Dendritic cell treated with granulocyte-macrophage colony-stimulating factor and Interleukin-4, amounts not matched to agents 40 ng/mL and 50 ng/mL, for 4 days (primary cell): ENCODE measurements around the gene NCMAP.

ENCODE experiments used
- H3K27ac Mint-ChIP-seq: one replicate; pipeline ENCODE4 v1.8.0; 2022; ENCODE audit warnings: mild to moderate bottlenecking, mixed read lengths
- H3K27me3 Mint-ChIP-seq: one replicate; pipeline ENCODE4 v1.8.0; 2022; ENCODE audit warnings: mild to moderate bottlenecking, mixed read lengths
- H3K36me3 Mint-ChIP-seq: one replicate; pipeline ENCODE4 v1.8.0; 2022; ENCODE audit warnings: low read depth, mixed read lengths
- H3K4me1 Mint-ChIP-seq: one replicate; pipeline ENCODE4 v1.8.0; 2022; ENCODE audit warnings: low read depth, mixed read lengths
- H3K4me3 Mint-ChIP-seq: one replicate; pipeline ENCODE4 v1.8.0; 2022; ENCODE audit warnings: mild to moderate bottlenecking, moderate library complexity, mixed read lengths
- H3K9me3 Mint-ChIP-seq: one replicate; pipeline ENCODE4 v1.8.0; 2022; ENCODE audit warnings: mixed read lengths
- intact Hi-C: fragments of 100-400 bp; cut with micrococcal nuclease; formaldehyde crosslinking; loops from one replicate; pipeline ENCODE4 v1.15.0; 2022

NCMAP gene

DNA sequence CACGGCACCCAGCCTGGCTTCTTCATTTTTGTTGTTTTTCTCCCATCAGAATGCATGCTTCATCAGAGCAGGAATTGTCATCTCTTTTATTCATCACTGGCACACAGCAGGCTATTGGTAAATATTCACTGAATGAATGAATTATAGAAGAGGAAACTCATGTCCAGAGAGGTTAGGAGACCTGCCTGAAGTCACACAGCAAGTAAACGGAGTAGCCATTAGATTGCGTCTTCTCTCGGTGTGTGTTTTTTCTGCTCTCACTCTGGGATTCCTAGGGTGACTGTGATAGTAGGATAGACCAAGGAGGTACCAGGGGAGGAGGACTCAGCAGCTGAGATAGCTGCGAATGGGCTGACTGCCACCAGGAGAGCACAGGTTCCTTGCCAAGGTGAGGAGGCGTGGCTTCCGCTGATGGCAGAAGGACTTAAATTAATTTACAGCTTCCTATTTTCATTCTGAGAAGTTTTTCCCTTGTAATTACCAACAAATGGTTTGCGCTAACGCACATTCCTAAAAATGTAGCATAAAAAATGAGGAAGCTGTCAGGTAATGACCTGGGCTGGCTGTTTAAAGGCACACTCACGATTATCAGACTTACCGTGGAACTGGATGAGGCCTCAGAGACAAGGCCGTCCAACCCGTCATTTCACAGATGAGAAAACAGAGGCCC lies 4.5 kb upstream of the NCMAP start:
- Mint-ChIP-seq H3K9me3 (no peaks in the 10 kb centered on the region), H3K4me3 (no peak overlapping the region), H3K27me3 (peaks cover 64% of the 10 kb centered on the region), H3K27ac (no peak overlapping the region), H3K36me3 (no peaks in the 10 kb centered on the region), H3K4me1 (peaks cover 17% of the 10 kb centered on the region)
- intact Hi-C loops = no loop called here

DNA sequence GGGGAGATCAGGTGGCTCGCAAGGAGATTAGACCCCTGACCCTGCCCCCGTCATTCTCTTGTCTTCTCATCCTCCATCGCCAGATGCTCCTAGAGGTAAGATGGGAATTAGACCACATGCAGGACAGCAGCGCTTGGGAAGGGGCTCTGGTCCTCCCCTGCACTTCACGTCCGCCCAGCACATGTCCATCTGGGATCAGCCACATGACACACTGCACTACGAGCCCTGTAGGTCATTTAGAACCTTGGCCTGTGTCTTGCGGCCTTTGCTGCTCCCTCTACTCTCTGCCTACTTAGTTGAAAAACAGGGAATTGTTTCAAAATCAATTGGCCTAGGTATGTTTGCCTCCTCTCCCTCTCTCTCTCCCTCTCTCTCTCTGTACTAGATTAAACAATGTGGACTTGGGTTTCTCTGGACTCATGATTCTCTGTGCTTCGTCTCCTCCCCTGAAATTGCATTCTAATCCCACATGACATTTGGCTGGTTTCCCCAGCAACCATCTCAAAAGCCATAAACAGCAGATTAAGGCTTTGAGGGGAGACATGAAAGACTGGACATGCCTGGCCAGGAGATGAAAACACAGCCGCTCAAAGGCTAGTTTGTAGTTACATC lies 3.8 kb upstream of the NCMAP start:
- H3K36me3 Mint-ChIP-seq = no peaks in the 10 kb centered on the region
- peaks cover 70% of the 10 kb centered on the region for H3K27me3 Mint-ChIP-seq
- H3K4me1 Mint-ChIP-seq = peaks cover 17% of the 10 kb centered on the region
- no peaks in the 10 kb centered on the region for H3K9me3 Mint-ChIP-seq
- no peak overlapping the region for H3K27ac Mint-ChIP-seq
- H3K4me3 Mint-ChIP-seq = no peak overlapping the region
- intact Hi-C loops = no loop called here

DNA sequence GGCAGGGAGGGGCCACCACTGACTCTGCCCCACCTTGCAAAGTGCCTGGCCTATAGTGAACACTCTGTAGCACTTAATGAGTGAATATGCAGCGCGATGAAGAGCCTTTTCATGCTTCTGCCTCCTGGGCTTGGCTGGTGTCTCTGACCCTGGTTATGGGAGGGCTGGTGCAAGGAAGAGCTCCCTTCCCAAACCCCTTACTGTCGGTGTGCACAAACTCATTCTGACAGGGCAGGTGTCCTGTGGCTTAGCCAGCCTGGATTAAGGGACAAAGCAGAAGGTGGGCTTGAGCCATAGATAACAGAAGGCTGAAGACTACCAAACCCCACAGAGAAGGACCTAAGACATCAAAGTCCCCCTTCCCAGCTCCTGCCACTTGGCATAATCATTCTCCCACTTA lies 2.0 kb upstream of the NCMAP start:
- peaks cover 11% of the 10 kb centered on the region for H3K4me1 Mint-ChIP-seq
- intact Hi-C loops = no loop called here
- H3K9me3 Mint-ChIP-seq = no peaks in the 10 kb centered on the region
- no peak overlapping the region for H3K27ac Mint-ChIP-seq
- peaks cover 79% of the 10 kb centered on the region for H3K27me3 Mint-ChIP-seq
- no peak overlapping the region for H3K4me3 Mint-ChIP-seq
- no peaks in the 10 kb centered on the region for H3K36me3 Mint-ChIP-seq

DNA sequence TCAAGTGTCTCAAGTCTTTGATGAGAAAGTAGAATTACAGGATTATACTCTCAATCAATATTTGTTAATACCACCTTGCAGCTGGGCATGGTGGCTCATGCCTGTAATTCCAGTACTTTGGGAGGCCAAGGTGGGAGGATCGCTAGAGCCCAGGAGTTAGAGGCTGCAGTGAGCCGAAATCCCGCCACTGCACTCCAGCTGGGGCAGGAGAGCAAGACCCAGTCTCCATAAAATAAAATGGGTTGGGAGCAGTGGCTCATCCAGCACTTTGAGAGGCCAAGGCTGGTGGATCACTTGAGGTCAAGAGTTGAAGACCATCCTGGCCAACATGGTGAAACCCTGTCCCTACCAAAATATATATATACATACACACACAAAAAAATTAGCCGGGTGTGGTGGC lies 1.2 kb upstream of the NCMAP start:
- no peak overlapping the region for H3K4me3 Mint-ChIP-seq
- no peaks in the 10 kb centered on the region for H3K9me3 Mint-ChIP-seq
- H3K27me3 Mint-ChIP-seq = peaks cover 74% of the 10 kb centered on the region
- H3K36me3 Mint-ChIP-seq = no peaks in the 10 kb centered on the region
- intact Hi-C loops = no loop called here
- H3K4me1 Mint-ChIP-seq = peaks cover 18% of the 10 kb centered on the region
- no peak overlapping the region for H3K27ac Mint-ChIP-seq

DNA sequence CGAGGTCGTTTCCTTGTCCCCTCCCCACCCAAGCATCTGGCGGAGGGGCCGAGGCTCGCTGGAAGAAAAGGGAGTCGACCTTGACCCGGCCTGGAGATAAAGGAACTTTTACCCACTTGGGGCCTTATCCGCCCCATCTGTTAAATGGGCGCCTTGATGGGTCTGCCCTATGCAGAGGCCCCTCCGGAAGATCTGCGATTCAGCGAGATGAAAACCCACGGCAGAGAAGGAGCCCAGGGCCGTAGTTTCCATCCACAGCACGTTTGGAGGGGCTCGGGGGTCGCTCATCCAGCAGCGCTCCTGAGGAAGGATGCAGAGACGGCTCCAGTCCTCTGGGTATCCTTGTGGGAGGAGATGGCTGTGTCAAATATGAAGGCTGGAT lies 518 bp downstream of the NCMAP start:
- Mint-ChIP-seq H3K4me3 (no peak overlapping the region), H3K27me3 (peaks cover 61% of the 10 kb centered on the region), H3K27ac (no peak overlapping the region), H3K4me1 (peaks cover 18% of the 10 kb centered on the region), H3K36me3 (no peaks in the 10 kb centered on the region), H3K9me3 (no peaks in the 10 kb centered on the region)
- intact Hi-C loops = no loop called here

DNA sequence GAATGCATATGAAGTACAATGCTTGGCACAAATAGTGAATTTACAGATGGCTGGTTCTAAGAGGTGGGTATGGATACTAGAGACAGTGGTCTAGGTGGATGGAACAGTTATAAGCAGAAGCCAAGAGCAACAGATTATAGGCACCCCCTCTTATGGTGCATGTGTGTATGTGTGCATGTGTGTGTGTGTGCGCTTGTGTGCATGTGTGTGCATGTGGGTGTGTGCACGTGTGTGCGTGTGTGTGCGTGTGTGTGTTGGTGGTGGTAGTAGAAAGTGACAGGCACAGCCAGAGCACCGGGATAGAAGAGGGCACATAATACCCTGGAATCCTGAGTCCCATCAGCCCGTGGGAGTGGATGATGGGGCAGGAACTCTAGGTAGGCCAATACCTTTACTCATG lies 1.3 kb downstream of the NCMAP start:
- H3K27ac Mint-ChIP-seq = no peak overlapping the region
- intact Hi-C loops = no loop called here
- peaks cover 61% of the 10 kb centered on the region for H3K27me3 Mint-ChIP-seq
- peaks cover 18% of the 10 kb centered on the region for H3K4me1 Mint-ChIP-seq
- H3K36me3 Mint-ChIP-seq = no peaks in the 10 kb centered on the region
- H3K9me3 Mint-ChIP-seq = no peaks in the 10 kb centered on the region
- H3K4me3 Mint-ChIP-seq = no peak overlapping the region

DNA sequence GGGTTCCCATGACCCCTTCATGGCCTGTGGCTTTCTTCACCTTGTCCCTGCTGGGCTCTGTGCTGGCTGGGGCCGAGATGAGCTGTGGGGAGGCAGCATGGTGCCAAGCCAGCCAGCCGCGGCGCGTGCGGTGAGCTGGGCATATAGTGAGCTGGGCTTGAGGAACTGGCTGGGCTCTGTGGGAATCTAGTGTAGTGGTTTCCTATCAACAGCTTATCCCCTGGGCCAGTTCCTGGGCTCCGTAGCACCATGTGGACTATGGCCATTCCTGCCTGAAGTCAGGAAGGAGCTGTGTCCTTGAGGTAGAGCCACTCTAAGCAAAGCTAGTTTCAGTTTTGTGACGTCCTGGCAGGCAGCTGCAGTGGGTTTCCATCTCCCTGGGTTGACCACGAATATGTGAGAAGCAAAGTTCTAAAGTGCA lies 1.8 kb downstream of the NCMAP start:
- H3K9me3 Mint-ChIP-seq = no peaks in the 10 kb centered on the region
- H3K4me3 Mint-ChIP-seq = no peak overlapping the region
- no peaks in the 10 kb centered on the region for H3K36me3 Mint-ChIP-seq
- no peak overlapping the region for H3K27ac Mint-ChIP-seq
- peaks cover 18% of the 10 kb centered on the region for H3K4me1 Mint-ChIP-seq
- intact Hi-C loops = no loop called here
- H3K27me3 Mint-ChIP-seq = peaks cover 61% of the 10 kb centered on the region

DNA sequence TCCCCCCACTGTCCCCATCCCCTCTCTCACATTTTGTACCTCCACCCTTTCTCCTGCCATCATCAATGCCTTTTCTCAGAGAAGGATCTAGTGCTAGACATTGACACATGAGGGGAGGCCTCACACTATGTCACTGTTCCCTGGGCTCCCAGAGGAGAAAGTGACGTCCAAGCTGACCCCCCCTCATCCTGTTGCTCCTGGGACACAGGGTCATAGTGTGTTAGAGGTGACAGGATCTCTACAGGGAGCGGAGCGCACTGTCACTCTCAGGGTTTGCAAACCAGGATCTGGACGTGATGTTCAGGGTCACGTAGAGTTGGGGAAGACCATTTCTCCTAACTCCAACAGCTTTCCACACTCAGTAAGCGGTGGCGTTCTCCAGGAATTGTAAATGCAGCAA lies 2.6 kb downstream of the NCMAP start:
- H3K9me3 Mint-ChIP-seq = no peaks in the 10 kb centered on the region
- no peak overlapping the region for H3K27ac Mint-ChIP-seq
- no peaks in the 10 kb centered on the region for H3K36me3 Mint-ChIP-seq
- H3K4me1 Mint-ChIP-seq = peaks cover 18% of the 10 kb centered on the region
- intact Hi-C loops = no loop called here
- peaks cover 55% of the 10 kb centered on the region for H3K27me3 Mint-ChIP-seq
- no peak overlapping the region for H3K4me3 Mint-ChIP-seq

DNA sequence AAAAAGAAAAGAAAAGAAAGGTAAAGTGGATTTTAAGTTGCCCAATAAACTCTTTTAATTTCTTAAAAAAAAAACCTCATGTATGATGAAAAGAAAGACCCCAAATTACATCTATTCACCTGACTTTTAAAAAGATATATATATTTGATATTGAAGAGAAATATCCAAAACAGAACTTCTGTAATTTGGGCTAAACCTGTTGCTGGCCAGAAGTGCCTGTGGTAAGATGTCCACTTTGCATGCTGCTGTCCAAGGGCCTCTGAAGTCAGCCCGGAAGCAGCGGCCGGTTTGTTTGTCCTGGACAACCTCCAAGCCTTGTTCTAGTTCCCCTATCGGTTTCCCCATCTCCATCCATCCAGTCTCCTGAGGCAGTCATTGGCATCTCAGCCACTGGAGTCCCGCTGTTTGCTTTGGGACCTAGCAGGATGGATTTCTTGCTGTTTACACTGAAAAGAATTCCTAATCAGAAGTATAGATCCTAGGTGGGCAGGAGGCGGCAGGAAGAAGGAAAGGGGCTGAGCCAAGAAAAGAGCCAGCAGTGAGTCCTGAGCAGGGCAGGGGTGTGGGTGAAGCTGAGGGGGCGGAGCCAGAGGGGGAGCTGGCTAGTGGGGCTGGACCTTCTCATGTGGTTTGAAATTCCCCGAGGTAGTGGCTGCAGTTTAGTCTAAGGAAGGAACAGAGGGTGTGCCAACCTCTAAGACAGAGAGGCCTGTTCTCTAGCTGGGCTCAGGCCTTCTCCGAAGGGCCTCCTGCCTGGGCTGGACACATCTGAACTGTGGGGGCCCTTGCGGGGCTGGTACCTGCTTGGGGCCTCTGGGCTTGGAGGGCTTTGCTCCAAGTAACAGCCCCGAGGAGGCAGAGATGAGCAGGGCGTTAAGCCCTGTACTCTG lies 3.3 kb downstream of the NCMAP start:
- intact Hi-C loops = no loop called here
- H3K27ac Mint-ChIP-seq = no peak overlapping the region
- H3K36me3 Mint-ChIP-seq = no peaks in the 10 kb centered on the region
- H3K9me3 Mint-ChIP-seq = no peaks in the 10 kb centered on the region
- no peak overlapping the region for H3K4me3 Mint-ChIP-seq
- peaks cover 18% of the 10 kb centered on the region for H3K4me1 Mint-ChIP-seq
- peaks cover 49% of the 10 kb centered on the region for H3K27me3 Mint-ChIP-seq

DNA sequence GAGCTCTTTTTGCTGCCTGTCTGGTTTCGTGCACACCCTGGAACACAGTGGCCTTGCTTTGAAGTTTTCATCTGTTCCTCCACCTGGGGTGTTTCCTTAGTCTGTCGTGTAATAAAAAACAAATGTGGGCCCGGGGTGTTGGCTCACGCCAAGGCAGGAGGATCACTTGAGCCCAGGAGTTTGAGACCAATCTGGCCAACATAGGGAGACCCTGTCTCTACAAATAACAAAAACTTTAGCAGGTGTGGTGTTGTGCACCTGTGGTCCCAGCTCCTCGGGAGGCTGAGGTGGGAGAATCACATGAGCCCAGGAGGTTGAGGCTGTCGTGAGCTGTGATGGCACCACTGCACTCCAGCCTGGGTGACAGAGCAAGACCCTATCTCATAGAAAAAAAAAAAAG lies 4.5 kb downstream of the NCMAP start:
- Mint-ChIP-seq H3K36me3 (no peaks in the 10 kb centered on the region), H3K9me3 (no peaks in the 10 kb centered on the region), H3K4me3 (no peak overlapping the region), H3K4me1 (peaks cover 17% of the 10 kb centered on the region), H3K27ac (no peak overlapping the region), H3K27me3 (peaks cover 38% of the 10 kb centered on the region)
- intact Hi-C loops = no loop called here

DNA sequence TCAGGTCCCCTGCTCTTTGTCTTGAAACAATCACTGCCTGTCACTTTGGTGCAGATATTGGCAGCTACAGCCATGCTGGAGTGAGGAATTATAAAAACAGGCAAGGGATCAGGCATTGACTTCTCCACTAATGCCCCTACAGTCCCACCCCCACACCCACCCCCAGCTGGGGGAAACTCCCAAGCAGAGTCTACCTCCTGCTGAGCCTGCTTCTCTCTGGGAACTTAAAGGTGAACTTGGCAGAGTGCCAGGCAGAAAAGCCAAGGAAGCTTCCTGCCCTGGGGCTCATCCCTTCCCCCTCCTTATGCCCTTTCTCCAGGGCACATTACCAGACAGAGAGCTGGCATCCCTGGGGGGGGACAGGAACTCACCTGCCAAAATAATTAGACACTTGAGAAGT lies 6.7 kb downstream of the NCMAP start:
- H3K9me3 Mint-ChIP-seq = no peaks in the 10 kb centered on the region
- peaks cover 19% of the 10 kb centered on the region for H3K27me3 Mint-ChIP-seq
- H3K4me3 Mint-ChIP-seq = no peak overlapping the region
- intact Hi-C loops = no loop called here
- H3K36me3 Mint-ChIP-seq = no peaks in the 10 kb centered on the region
- peaks cover 15% of the 10 kb centered on the region for H3K4me1 Mint-ChIP-seq
- no peak overlapping the region for H3K27ac Mint-ChIP-seq

DNA sequence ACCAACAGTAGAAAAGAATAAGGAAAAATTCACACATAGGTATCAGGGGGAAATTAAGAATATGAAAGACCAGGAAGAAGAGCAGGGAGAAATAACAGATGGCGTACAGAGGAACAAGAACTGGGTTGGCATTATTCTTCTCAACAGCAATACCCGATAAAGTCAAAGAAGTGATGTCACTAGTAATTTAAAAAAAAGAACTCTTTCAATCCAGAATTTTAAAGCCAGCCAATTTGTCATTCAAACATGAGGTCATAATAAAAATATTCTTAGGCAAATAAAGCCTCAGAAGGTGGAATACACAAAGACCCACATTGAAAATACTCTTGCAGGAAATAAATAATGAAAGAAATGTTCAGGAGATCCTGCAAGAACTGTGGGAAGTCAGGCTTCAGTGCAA lies 8.8 kb downstream of the NCMAP start:
- Mint-ChIP-seq H3K4me3 (no peak overlapping the region), H3K27me3 (peaks cover 16% of the 10 kb centered on the region), H3K27ac (no peak overlapping the region), H3K9me3 (no peaks in the 10 kb centered on the region), H3K4me1 (peaks cover 13% of the 10 kb centered on the region), H3K36me3 (no peaks in the 10 kb centered on the region)
- intact Hi-C loops = no loop called here

DNA sequence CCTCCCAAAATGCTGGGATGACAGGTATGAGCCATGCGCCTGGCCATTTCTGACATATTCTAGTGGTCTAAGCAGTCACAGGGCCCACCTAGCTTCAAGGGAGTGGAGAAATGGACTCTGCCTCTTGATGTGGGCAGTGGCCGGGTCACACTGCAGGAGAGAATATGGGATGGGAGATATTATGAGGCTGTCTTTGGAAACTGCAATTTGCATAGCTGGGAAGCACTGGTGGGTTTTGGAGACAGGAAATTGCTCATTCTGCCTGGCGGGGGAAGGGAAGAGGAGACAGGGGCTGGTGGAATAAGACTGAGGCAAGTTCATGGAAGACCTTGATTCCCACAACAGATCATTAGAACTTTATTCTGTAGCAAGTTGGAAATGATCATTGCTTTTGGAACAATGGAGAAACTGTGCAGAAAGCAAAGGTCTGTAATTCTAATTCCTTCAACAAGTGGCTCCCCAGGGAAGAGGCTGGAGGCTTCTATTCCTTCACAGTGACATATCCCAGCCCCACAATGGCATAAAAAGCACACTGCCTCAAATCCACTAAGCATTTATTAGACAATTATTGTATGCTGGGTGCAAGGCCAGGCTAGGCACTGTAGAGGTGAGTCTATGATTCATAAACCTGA lies 10.5 kb downstream of the NCMAP start:
- no peaks in the 10 kb centered on the region for H3K9me3 Mint-ChIP-seq
- H3K4me1 Mint-ChIP-seq = peaks cover 12% of the 10 kb centered on the region
- H3K4me3 Mint-ChIP-seq = no peak overlapping the region
- no peaks in the 10 kb centered on the region for H3K36me3 Mint-ChIP-seq
- intact Hi-C loops = no loop called here
- H3K27me3 Mint-ChIP-seq = peaks cover 16% of the 10 kb centered on the region
- no peak overlapping the region for H3K27ac Mint-ChIP-seq

DNA sequence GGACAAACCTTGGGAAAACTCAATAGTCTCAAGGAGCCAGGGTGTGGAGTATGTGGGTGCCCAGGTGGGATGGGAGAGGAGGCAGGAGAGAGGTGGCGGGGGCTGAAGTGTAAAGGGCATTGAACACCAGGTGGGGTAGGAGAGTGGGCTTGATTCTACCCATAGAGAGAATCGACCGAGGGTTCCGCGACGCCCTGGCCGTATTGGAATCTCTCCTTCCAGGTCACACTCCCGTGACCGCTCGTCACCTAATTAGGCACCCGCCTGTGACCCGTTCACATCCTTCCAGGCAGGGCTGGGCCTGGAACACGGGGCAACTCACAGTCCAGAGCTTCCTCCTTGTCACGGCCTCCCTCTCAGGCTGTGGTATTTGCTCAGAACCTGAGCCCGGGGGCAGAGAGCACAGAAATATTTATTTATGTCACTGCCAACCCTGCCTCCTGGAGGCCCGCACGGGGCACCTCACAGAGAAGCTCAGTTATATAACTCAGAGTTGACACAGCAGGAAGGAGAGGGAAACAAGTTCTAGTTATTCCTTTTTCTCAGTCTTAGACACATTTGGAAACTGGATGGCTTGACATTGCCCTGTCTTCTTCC lies 12.0 kb downstream of the NCMAP start:
- H3K27me3 Mint-ChIP-seq = peaks cover 14% of the 10 kb centered on the region
- H3K4me3 Mint-ChIP-seq = no peak overlapping the region
- intact Hi-C loops = no loop called here
- H3K36me3 Mint-ChIP-seq = no peaks in the 10 kb centered on the region
- H3K9me3 Mint-ChIP-seq = no peaks in the 10 kb centered on the region
- H3K4me1 Mint-ChIP-seq = peaks cover 22% of the 10 kb centered on the region
- no peak overlapping the region for H3K27ac Mint-ChIP-seq
